Naive thymus-derived CD8-positive, alpha-beta T cell (primary cell): ENCODE measurements around the gene ATXN1. TPM values are rescaled to one million over a fixed set of nuclear protein-coding genes. Genes with fewer than 3 reads are reported as not detected.

ENCODE experiments used
- ATAC-seq, 2 donors: fragments of 150-1000 bp; cut with Tn5 transposase in 1 of 2; sonication (Bioruptor Pico), chemical (Tn5 transposase) in 1 of 2; 1 replicate in 1 of 2; 2 replicates in 1 of 2; pipeline ENCODE4 v1.10.0; 2021; ENCODE audit warnings: mild to moderate bottlenecking in 2 of 2, moderate library complexity in 2 of 2
- POLR2A ChIA-PET: fragments of 350-600 bp; sonication (Branson Sonifier 250); formaldehyde crosslinking; loops from one replicate; lab custom pipeline; 2021; ENCODE audit warnings: antibody characterized with exemption; lab: Charles Lee
- DNase-seq, 10 donors: peaks; one replicate each; pipeline versions ENCODE4 v3.0.0 to v3.0.0-alpha.2; 2020 to 2022
- H3K27ac Mint-ChIP-seq, 10 donors: one replicate each; pipeline ENCODE4 v1.8.0; 2020 to 2022; ENCODE audit warnings: mild to moderate bottlenecking in 10 of 10, mixed read lengths in 10 of 10, moderate library complexity in 4 of 10, inconsistent platforms in 1 of 10
- H3K27me3 Mint-ChIP-seq, 5 donors: one replicate each; pipeline ENCODE4 v1.8.0; 2021 to 2022; ENCODE audit warnings: mixed read lengths in 5 of 5
- H3K36me3 Mint-ChIP-seq, 3 donors: one replicate each; pipeline ENCODE4 v1.8.0; 2020 to 2022; ENCODE audit warnings: mixed read lengths in 3 of 3, mild to moderate bottlenecking in 2 of 3, inconsistent platforms in 1 of 3
- H3K4me1 Mint-ChIP-seq, 4 donors: one replicate each; pipeline ENCODE4 v1.8.0; 2021 to 2022; ENCODE audit warnings: mixed read lengths in 4 of 4
- H3K4me3 Mint-ChIP-seq, 10 donors: one replicate each; pipeline ENCODE4 v1.8.0; 2020 to 2022; ENCODE audit warnings: mild to moderate bottlenecking in 10 of 10, mixed read lengths in 10 of 10, moderate library complexity in 6 of 10, inconsistent platforms in 1 of 10
- H3K9me3 Mint-ChIP-seq, 9 donors: one replicate each; pipeline ENCODE4 v1.8.0; 2020 to 2022; ENCODE audit warnings: mixed read lengths in 9 of 9, mild to moderate bottlenecking in 3 of 9, inconsistent platforms in 1 of 9, moderate library complexity in 1 of 9
- polyA plus RNA-seq, 3 donors: library from polyadenylated mRNA; unstranded; fragments of 300-500 nt; fragmentation: Illumina TruSeq; gene quantifications; one replicate each; pipeline ENCODE4 v1.2.3, GENCODE V29; 2021
- total RNA-seq, 8 experiments: library from RNA in 2 of 8; stranded (reverse) in 2 of 8; gene quantifications; one replicate each; pipeline ENCODE4 v1.2.3 and lab custom pipeline; 2021 to 2026

ATXN1 gene
- total and polyA plus RNA-seq, 5 experiments from 2014 or later: 2.7 to 42.3 (median 8.2) TPM

GRCh38 chr6:16583144-16583762 lies 178.0 kb downstream of the ATXN1 start:
- no peak for ATAC-seq
- Mint-ChIP-seq H3K27me3 (no peaks in the 10 kb centered on the region), H3K4me3 (no peak overlapping the region), H3K36me3 (peaks cover 3 to 53% (median 19%) of the 10 kb centered on the region in 3 donors), H3K9me3 (no peaks in the 10 kb centered on the region), H3K27ac (no peak overlapping the region), H3K4me1 (peaks cover 0 to 14% (median 2%) of the 10 kb centered on the region in 4 donors)
- DNase-seq: no peak
- POLR2A ChIA-PET: no interaction called here

- POLR2A ChIA-PET: no interaction called here
- no peaks in the 10 kb centered on the region for H3K27me3 Mint-ChIP-seq
- H3K4me1 Mint-ChIP-seq: peaks cover 0 to 11% (median 1%) of the 10 kb centered on the region in 4 donors
- peaks cover 3 to 53% (median 19%) of the 10 kb centered on the region in 3 donors for H3K36me3 Mint-ChIP-seq
- H3K27ac Mint-ChIP-seq: no peak overlapping the region
- no peaks in the 10 kb centered on the region for H3K9me3 Mint-ChIP-seq
- H3K4me3 Mint-ChIP-seq: no peak overlapping the region
- DNase-seq: no peak
- ATAC-seq: no peak
Measured at GRCh38 chr6:16582446-16583143, 178.7 kb downstream of the ATXN1 start.

GRCh38 chr6:16578695-16579285 lies 182.5 kb downstream of the ATXN1 start:
- no peak for ATAC-seq
- POLR2A ChIA-PET: no interaction called here
- H3K36me3 Mint-ChIP-seq: peaks cover 0 to 39% (median 8%) of the 10 kb centered on the region in 3 donors
- DNase-seq: no peak
- no peaks in the 10 kb centered on the region for H3K9me3 Mint-ChIP-seq
- H3K4me1 Mint-ChIP-seq: peaks cover 0 to 3% (median under 1%) of the 10 kb centered on the region in 4 donors
- no peak overlapping the region for H3K4me3 Mint-ChIP-seq
- no peak overlapping the region for H3K27ac Mint-ChIP-seq
- H3K27me3 Mint-ChIP-seq: no peaks in the 10 kb centered on the region

GRCh38 chr6:16576451-16577368 lies 184.6 kb downstream of the ATXN1 start:
- no peak overlapping the region for H3K4me3 Mint-ChIP-seq
- H3K9me3 Mint-ChIP-seq: no peaks in the 10 kb centered on the region
- POLR2A ChIA-PET: no interaction called here
- peaks cover 0 to 13% (median 7%) of the 10 kb centered on the region in 4 donors for H3K4me1 Mint-ChIP-seq
- ATAC-seq (no peak), DNase-seq (no peak)
- H3K36me3 Mint-ChIP-seq: peaks cover 0 to 24% (median 10%) of the 10 kb centered on the region in 3 donors
- H3K27ac Mint-ChIP-seq: no peak overlapping the region
- no peaks in the 10 kb centered on the region for H3K27me3 Mint-ChIP-seq

- no peaks in the 10 kb centered on the region for H3K27me3 Mint-ChIP-seq
- H3K9me3 Mint-ChIP-seq: no peaks in the 10 kb centered on the region
- peaks cover 0 to 21% (median 13%) of the 10 kb centered on the region in 3 donors for H3K36me3 Mint-ChIP-seq
- DNase-seq (no peak), ATAC-seq (no peak)
- H3K4me3 Mint-ChIP-seq: no peak overlapping the region
- peak overlapping the region in 1 of 10 donors; percentile 6 for H3K27ac Mint-ChIP-seq
- H3K4me1 Mint-ChIP-seq: peaks cover 0 to 13% (median 7%) of the 10 kb centered on the region in 4 donors
- POLR2A ChIA-PET: no interaction called here
Measured at GRCh38 chr6:16575655-16576054, 185.6 kb downstream of the ATXN1 start.

- POLR2A ChIA-PET: no interaction called here
- no peak for ATAC-seq
- DNase-seq: no peak
- Mint-ChIP-seq H3K27ac (peak overlapping the region in 1 of 10 donors; percentile 8), H3K27me3 (no peaks in the 10 kb centered on the region), H3K36me3 (peaks cover 0 to 14% (median 10%) of the 10 kb centered on the region in 3 donors), H3K9me3 (no peaks in the 10 kb centered on the region), H3K4me3 (no peak overlapping the region), H3K4me1 (peaks cover 2 to 13% (median 6%) of the 10 kb centered on the region in 4 donors)
Measured at GRCh38 chr6:16572943-16573342, 188.3 kb downstream of the ATXN1 start.

GRCh38 chr6:16572317-16572716 lies 188.9 kb downstream of the ATXN1 start:
- peaks cover 0 to 14% (median 10%) of the 10 kb centered on the region in 3 donors for H3K36me3 Mint-ChIP-seq
- POLR2A ChIA-PET: no interaction called here
- no peaks in the 10 kb centered on the region for H3K9me3 Mint-ChIP-seq
- H3K27ac Mint-ChIP-seq: no peak overlapping the region
- no peak for DNase-seq
- no peak overlapping the region for H3K4me3 Mint-ChIP-seq
- no peaks in the 10 kb centered on the region for H3K27me3 Mint-ChIP-seq
- no peak for ATAC-seq
- peaks cover 2 to 13% (median 6%) of the 10 kb centered on the region in 4 donors for H3K4me1 Mint-ChIP-seq

GRCh38 chr6:16570946-16571345 lies 190.3 kb downstream of the ATXN1 start:
- Mint-ChIP-seq H3K27ac (peak overlapping the region in 1 of 10 donors; percentile 30), H3K36me3 (peaks cover 0 to 10% (median 8%) of the 10 kb centered on the region in 3 donors), H3K9me3 (no peaks in the 10 kb centered on the region), H3K4me1 (peaks cover 2 to 13% (median 6%) of the 10 kb centered on the region in 4 donors), H3K4me3 (no peak overlapping the region), H3K27me3 (no peaks in the 10 kb centered on the region)
- no peak for DNase-seq
- POLR2A ChIA-PET: no interaction called here
- no peak for ATAC-seq

- peaks cover 0 to 10% (median 8%) of the 10 kb centered on the region in 3 donors for H3K36me3 Mint-ChIP-seq
- H3K27me3 Mint-ChIP-seq: no peaks in the 10 kb centered on the region
- H3K4me1 Mint-ChIP-seq: peaks cover 2 to 13% (median 6%) of the 10 kb centered on the region in 4 donors
- ATAC-seq (no peak), DNase-seq (no peak)
- H3K4me3 Mint-ChIP-seq: no peak overlapping the region
- H3K9me3 Mint-ChIP-seq: no peaks in the 10 kb centered on the region
- peak overlapping the region in 1 of 10 donors; percentile 11 for H3K27ac Mint-ChIP-seq
- POLR2A ChIA-PET: no interaction called here
Measured at GRCh38 chr6:16570221-16570553, 191.1 kb downstream of the ATXN1 start.

- ATAC-seq (no peak), DNase-seq (no peak)
- Mint-ChIP-seq H3K9me3 (no peaks in the 10 kb centered on the region), H3K27ac (no peak overlapping the region), H3K36me3 (peaks cover 0 to 12% (median 8%) of the 10 kb centered on the region in 3 donors), H3K4me1 (peaks cover 0 to 6% (median under 1%) of the 10 kb centered on the region in 4 donors), H3K27me3 (no peaks in the 10 kb centered on the region), H3K4me3 (no peak overlapping the region)
- POLR2A ChIA-PET: no interaction called here
Measured at GRCh38 chr6:16568128-16568527, 193.1 kb downstream of the ATXN1 start.

- Mint-ChIP-seq H3K4me1 (peaks cover 0 to 2% (median 0%) of the 10 kb centered on the region in 4 donors), H3K9me3 (no peaks in the 10 kb centered on the region), H3K27me3 (no peaks in the 10 kb centered on the region), H3K27ac (no peak overlapping the region), H3K36me3 (peaks cover 0 to 8% (median 8%) of the 10 kb centered on the region in 3 donors), H3K4me3 (no peak overlapping the region)
- POLR2A ChIA-PET: no interaction called here
- DNase-seq (no peak), ATAC-seq (no peak)
Measured at GRCh38 chr6:16567071-16567470, 194.2 kb downstream of the ATXN1 start.

- Mint-ChIP-seq H3K27ac (no peak overlapping the region), H3K27me3 (no peaks in the 10 kb centered on the region), H3K4me3 (no peak overlapping the region), H3K9me3 (no peaks in the 10 kb centered on the region), H3K4me1 (no peaks in the 10 kb centered on the region), H3K36me3 (peaks cover 0 to 2% (median 0%) of the 10 kb centered on the region in 3 donors)
- ATAC-seq (no peak), DNase-seq (no peak)
- POLR2A ChIA-PET: no interaction called here
Measured at GRCh38 chr6:16564436-16564835, 196.8 kb downstream of the ATXN1 start.
